ENCODE measurements around the gene SLC13A2.
A peak's percentile ranks its signal among the peaks of the same experiment; 100 is the strongest.

Gene SLC13A2

GRCh38 chr17:28494445-28495188, 21.2 kb downstream of the SLC13A2 start:
- DNase-seq, result peak; percentile 58 to 78

- DNase-seq, result no peak
Measured at GRCh38 chr17:28495635-28496034, 22.2 kb downstream of the SLC13A2 start.

- no peak for DNase-seq
Measured at GRCh38 chr17:28497931-28498330, 24.5 kb downstream of the SLC13A2 start.

- no peak for DNase-seq
Measured at GRCh38 chr17:28498652-28499363, 25.4 kb downstream of the SLC13A2 start.

- no peak for DNase-seq
Measured at GRCh38 chr17:28499364-28499664, 25.9 kb downstream of the SLC13A2 start.

GRCh38 chr17:28499684-28500357, 26.4 kb downstream of the SLC13A2 start:
- DNase-seq, result no peak

GRCh38 chr17:28500712-28501379, 27.4 kb downstream of the SLC13A2 start:
- peak in 1 of 2 donors; percentile 8 for DNase-seq

GRCh38 chr17:28501421-28502284, 28.2 kb downstream of the SLC13A2 start:
- DNase-seq, result no peak

- DNase-seq, result no peak
Measured at GRCh38 chr17:28503420-28503819, 30.0 kb downstream of the SLC13A2 start.

- no peak for DNase-seq
Measured at GRCh38 chr17:28505986-28506665, 32.7 kb downstream of the SLC13A2 start, which contains the start of gene FOXN1. FOXN1 (plus strand) TSS chr17:28506348; CDS start chr17:28523970, 17,622 bp downstream.

- no peak for DNase-seq
Measured at GRCh38 chr17:28506763-28507487, 33.5 kb downstream of the SLC13A2 start.

GRCh38 chr17:28507567-28508203, 34.2 kb downstream of the SLC13A2 start:
- no peak for DNase-seq

- DNase-seq, result no peak
Measured at GRCh38 chr17:28508211-28508724, 34.8 kb downstream of the SLC13A2 start.

GRCh38 chr17:28509789-28510188, 36.3 kb downstream of the SLC13A2 start:
- DNase-seq, result peak; percentile 77 to 80

- no peak for DNase-seq
Measured at GRCh38 chr17:28511858-28512461, 38.5 kb downstream of the SLC13A2 start.

GRCh38 chr17:28513476-28513875, 40.0 kb downstream of the SLC13A2 start:
- no peak for DNase-seq

- DNase-seq, result no peak
Measured at GRCh38 chr17:28514561-28515002, 41.1 kb downstream of the SLC13A2 start.

GRCh38 chr17:28515518-28515917, 42.1 kb downstream of the SLC13A2 start:
- no peak for DNase-seq

GRCh38 chr17:28518132-28518531, 44.7 kb downstream of the SLC13A2 start:
- DNase-seq, result peak; percentile 56 to 64

Data from inflammatory macrophage (primary cell).